Gastroesophageal sphincter (tissue), 2 donors: ENCODE measurements around the gene CES4A.

Source experiments
- EP300 ChIP-seq: sonication (generic); formaldehyde crosslinking; IDR thresholded peaks from one replicate; pipeline ENCODE4 v1.6.1; 2017; ENCODE audit warnings: antibody characterized with exemption, mild to moderate bottlenecking
- POLR2A ChIP-seq, 2 donors: fragments of 450-650 bp; IDR thresholded peaks; one replicate each; pipeline ENCODE4 v1.6.1; 2017; ENCODE audit warnings: antibody characterized with exemption in 2 of 2, mild to moderate bottlenecking in 2 of 2, moderate library complexity in 1 of 2

GRCh38 chr16:66948134-66948836, 40.1 kb upstream of the CES4A start:
- TF ChIP-seq POLR2A (IDR thresholded peaks at IDR 0.05) (no peak), EP300 (no peak)
